ENCODE measurements around the gene TNFRSF1B. TPM values are rescaled to one million over a fixed set of nuclear protein-coding genes. Genes with fewer than 3 reads are reported as not detected.

Gene TNFRSF1B
- total and polyA plus RNA-seq, 9 of the 15 experiments (the other 6 are each of a cell fraction or from before 2014, with no cell fraction given) = 8.8 to 91.3 (median 36.0) TPM

GRCh38 chr1:12172042-12172851 lies 5.5 kb downstream of the TNFRSF1B start:
- no TSS peak for BruUV-seq (replicated peaks)
- Histone ChIP-seq H3K9ac (ENCODE audit: insufficient read depth in 1 of 2, low read depth in 2 of 2, low read length in 2 of 2) (peak overlapping the region in 1 of 2 experiments; percentile 3; a peak in 1 of 4 replicates), H3K4me1 (replicated peaks in 1 of 2; ENCODE audit: control insufficient read depth in 2 of 2, insufficient read depth in 2 of 2, low read length in 2 of 2) (peaks cover 48 to 51% of the 10 kb centered on the region in 2 experiments), H3K4me2 (ENCODE audit: insufficient read depth, low read length) (no peak overlapping the region), H2AFZ (ENCODE audit: low read depth, low read length) (no peak overlapping the region), H3K36me3 (ENCODE audit: control insufficient read depth, insufficient read depth, low read length) (peaks cover 25% of the 10 kb centered on the region; the same call in 2 of the 3 replicates), H3K9me3 (replicated peaks; ENCODE audit: control insufficient read depth, insufficient read depth, low read depth, low read length) (no peaks in the 10 kb centered on the region), H3K27me3 (ENCODE audit: control insufficient read depth in 2 of 2, insufficient read depth in 2 of 2, low read length in 2 of 2) (no peaks in the 10 kb centered on the region), H4K20me1 (replicated peaks; ENCODE audit: control insufficient read depth, insufficient read depth, low read length) (peaks cover 34% of the 10 kb centered on the region), H3K27ac (ENCODE audit: extremely low read depth, low read depth, low read length) (no peak overlapping the region), H3K9me1 (ENCODE audit: control insufficient read depth, insufficient read depth, low read length) (peaks cover 5% of the 10 kb centered on the region), H3K79me2 (ENCODE audit: control insufficient read depth, insufficient read depth, low read length) (peaks cover 87% of the 10 kb centered on the region), H3K4me3 (no peak overlapping the region)
- 51% methylated on average over 14 of the region's 14 CpGs for WGBS (ENCODE audit: insufficient coverage, low coverage, missing lambda C conversion rate)
- intact Hi-C loops (cut with micrococcal nuclease) (no loop called here), in situ Hi-C loops (cut with MboI) (no loop called here)
- POLR2A ChIA-PET = interaction anchor here (0.7 to 1.1 kb wide), 3 partner anchors 9 to 26 kb away, joined by 3 to 4 read pairs (median 3); no protein-coding TSS in a partner anchor
- ATAC-seq (no peak), DNase-seq (ENCODE audit: extremely low read depth in 1 of 4, low spot score in 3 of 4) (peak in 1 of 4 experiments; percentile 36), FAIRE-seq (no peak)
- CTCF ChIA-PET (ENCODE audit: low intra/inter-chr PET ratio) = no interaction called here
- TF ChIP-seq HNRNPL (IDR thresholded peaks at IDR 0.05; ENCODE audit: low read depth, low read length) (no peak), PTRF (tag; IDR thresholded peaks at IDR 0.05) (no peak), CREM (IDR thresholded peaks at IDR 0.05; ENCODE audit: low read depth) (no peak), MAX (CRISPR knock-in tag; IDR thresholded peaks at IDR 0.05) (peak; percentile 4; the same call in 1 of the 2 replicates), DACH1 (IDR thresholded peaks at IDR 0.05; ENCODE audit: partially characterized antibody) (no peak), ESRRA (IDR thresholded peaks at IDR 0.05; ENCODE audit: borderline replicate concordance, low read depth) (0 out of 2 replicates have a peak, but pooled peaks have one; percentile 12), PHF20 (IDR thresholded peaks at IDR 0.05; ENCODE audit: partially characterized antibody) (peak; percentile 25), SMARCB1 (IDR thresholded peaks at IDR 0.05; ENCODE audit: insufficient read length, low read depth) (no peak), ADNP (tag; IDR thresholded peaks at IDR 0.05) (peak; percentile 74), HLTF (IDR thresholded peaks at IDR 0.05) (no peak), ZNF217 (CRISPR knock-in tag; IDR thresholded peaks at IDR 0.05) (no peak), RBM25 (IDR thresholded peaks at IDR 0.05; ENCODE audit: low read depth, low read length, severe bottlenecking) (peak; percentile 90), ZNF311 (CRISPR knock-in tag; IDR thresholded peaks at IDR 0.05) (no peak), CBX8 (IDR thresholded peaks at IDR 0.05; ENCODE audit: borderline replicate concordance, extremely low read depth, low read depth, low read length, poor library complexity, severe bottlenecking) (no peak), ZC3H11A (IDR thresholded peaks at IDR 0.05; ENCODE audit: low read depth, low read length) (no peak), POLR2G (IDR thresholded peaks at IDR 0.05; ENCODE audit: low read depth, low read length) (no peak), RBM34 (IDR thresholded peaks at IDR 0.05; ENCODE audit: borderline replicate concordance, insufficient read depth, low read length) (no peak), CEBPB (tag; IDR thresholded peaks at IDR 0.05) (no peak), ZNF445 (CRISPR knock-in tag; IDR thresholded peaks at IDR 0.05; ENCODE audit: low read depth) (no peak), HNRNPK (IDR thresholded peaks at IDR 0.05; ENCODE audit: low read depth, low read length, poor library complexity, severe bottlenecking) (no peak), ZHX1 (conservative IDR thresholded peaks at IDR 0.05; ENCODE audit: low read length) (no peak)
